ENCODE data around the gene NUP50.

NUP50 gene

DNA sequence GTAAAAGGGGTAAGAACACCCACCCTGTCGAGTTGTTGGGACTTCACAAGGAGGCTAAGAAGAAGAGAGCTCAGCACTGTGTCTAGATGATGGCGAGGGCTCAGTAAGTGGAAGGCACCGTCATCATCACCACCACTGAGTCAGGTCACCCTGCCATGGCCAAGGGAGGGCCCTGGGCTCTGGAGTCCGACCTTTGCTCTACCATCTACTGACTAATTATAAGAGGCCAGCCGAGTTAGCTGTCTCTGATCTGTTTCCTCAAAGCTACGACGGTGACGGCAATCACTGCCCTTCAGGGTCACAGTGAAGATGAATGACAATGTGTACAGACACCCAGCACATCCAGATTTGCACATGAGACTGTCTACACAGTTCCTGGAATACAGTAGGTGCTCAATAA is 47.7 kb downstream of the NUP50 start:
- DNase-seq = no peak

DNA sequence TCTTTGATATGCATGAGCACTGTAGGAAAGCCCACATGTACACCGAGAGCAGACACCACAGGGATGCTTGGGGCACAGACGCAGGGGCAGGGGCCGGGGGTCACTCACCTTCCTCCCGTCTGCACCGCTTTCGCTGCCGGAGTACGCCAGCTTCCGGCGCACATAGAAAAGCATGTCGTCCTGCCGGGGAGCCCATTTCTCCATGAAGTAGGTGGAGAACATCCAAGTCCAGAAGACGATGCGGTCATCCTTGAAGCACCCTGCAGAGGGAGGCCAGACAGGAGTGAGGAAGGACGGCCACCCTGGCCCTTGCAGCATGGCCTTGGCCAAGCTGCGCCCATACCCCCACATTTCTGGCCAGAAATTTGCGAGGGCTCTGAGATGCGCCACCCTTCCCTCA is 48.1 kb downstream of the NUP50 start:
- DNase-seq = no peak

DNA sequence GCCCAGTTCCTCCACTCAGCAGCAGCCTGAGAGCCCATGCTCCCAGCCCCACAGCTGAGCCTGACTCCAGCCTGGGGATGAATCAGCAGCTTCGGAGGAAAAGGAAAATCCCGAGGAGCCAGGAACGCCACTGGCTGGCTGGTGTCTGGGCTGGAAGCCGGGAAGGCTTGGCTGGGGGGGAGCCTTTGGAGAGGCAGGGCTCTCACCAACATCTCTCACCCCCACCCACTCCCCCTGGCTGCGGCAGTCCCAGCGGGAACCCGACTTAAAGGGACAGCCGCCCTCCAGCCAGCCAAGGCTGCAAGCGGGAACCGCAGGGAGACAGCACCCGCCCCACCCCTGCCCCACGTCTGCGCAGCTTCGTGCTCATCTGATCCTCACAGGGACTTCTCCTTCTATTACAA is 48.6 kb downstream of the NUP50 start:
- DNase-seq = no peak

DNA sequence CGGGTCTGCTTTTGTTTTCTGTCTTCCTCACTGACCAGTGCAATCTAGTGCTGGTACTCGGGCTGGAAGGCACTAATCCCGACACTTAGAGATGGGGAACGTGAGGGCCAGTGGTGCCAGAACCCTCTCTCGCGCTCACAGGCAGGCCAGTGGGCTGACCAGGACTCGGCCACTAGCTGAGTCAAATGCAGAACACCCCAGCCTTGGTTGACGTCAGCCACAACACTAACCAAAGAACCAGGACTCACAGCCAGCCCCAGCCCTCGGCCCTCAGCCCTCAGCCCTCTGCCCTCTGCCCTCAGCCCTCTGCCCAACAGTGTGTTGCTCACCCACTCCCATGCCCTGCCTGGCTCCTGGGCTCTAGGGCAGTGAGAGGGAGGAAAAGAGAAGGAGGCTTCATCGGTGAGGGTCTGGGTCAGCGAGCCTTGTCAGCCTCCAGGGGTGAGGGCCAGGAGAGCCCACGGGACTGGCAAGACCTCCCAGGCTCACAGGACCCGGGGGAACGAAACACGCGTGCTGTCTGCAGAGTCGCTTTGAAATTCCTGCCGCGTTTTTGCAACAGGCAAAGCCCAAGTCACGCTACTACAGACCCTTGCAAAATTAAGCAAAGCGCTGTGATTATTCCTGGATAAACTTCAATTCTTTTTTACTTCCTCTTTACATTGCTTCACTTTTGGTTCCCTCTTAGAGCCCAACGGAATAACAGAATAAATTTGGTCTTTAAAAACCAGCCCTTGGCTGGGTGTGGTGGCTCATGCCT is 49.4 kb downstream of the NUP50 start:
- no peak for DNase-seq

DNA sequence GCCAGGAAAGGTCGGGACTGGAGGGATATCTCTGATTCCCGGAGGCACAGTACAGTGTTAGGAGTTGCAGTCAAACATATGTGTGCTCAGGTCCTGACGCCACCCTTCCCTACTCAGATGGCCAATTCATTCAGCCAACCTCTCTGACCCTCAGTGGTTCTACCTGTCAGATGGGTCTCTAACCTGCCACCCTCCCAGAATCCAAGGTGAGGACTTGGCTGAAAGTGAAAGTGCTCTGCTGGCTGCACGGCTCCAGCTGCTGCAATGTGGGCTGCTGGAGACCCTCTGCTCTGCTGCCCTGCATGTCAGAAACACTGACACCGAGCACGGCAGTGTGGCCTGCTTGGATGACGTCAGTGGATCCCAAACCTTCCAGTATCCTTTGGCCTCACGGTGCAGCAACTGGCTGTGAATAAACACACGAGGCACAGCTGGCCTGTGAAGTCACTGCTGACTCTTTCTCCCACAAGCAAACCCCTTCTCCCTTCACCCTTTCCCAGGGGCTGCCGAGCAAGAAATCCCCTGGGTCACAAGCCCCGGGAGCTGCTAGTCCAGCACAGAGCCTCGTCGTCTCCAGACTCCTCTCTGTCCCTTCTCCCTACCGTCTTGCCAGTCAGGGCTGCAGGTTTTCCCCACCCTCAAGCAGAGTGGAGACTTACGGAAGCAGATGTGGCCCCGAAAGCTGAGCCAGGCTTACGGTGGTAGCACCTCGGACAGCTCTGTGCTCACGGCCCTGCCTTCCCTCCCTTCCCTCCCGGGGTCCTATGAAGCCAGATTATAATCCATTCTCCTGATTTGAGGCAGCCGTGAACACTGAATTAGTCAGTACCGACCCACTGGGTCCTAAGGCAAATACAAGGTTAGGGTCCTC is 52.6 kb downstream of the NUP50 start:
- no peak for DNase-seq

DNA sequence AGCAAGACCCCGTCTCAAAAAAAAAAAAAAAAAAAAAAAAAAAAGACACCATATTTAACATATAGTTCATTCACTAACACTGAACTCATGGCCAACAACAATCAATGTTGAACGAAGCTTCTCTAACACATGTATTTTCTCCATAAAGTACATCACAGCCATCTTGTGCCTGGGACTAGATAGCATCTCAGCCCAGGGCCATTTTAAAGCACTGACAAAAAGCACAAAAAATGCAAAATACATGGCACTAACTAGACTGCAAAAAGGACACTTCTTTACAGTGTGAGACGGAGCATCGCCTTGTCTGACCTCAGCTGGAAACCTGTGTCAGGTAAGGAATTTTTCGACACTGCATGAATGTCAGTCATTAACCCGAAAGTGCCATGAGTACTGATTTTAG is 53.6 kb downstream of the NUP50 start:
- no peak for DNase-seq

DNA sequence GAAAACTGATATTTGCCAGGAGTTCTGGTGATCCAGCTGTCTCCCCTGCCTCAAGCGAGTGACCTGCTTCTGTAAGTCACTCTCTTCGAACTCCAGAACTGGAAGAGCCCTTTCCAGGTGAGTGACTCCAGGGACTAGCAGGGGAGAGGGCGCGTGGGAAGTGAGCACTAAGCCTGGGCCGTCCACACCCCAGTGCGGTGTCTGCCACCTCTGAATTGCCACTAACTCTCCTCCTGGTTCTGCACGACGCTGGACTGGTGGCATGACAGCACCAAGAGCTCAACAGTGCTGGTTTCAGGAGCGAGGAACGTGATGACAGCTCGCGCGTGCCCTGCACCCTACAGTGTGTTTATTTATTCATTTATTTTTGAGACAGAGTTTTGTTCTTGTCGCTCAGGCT is 54.1 kb downstream of the NUP50 start:
- no peak for DNase-seq

DNA sequence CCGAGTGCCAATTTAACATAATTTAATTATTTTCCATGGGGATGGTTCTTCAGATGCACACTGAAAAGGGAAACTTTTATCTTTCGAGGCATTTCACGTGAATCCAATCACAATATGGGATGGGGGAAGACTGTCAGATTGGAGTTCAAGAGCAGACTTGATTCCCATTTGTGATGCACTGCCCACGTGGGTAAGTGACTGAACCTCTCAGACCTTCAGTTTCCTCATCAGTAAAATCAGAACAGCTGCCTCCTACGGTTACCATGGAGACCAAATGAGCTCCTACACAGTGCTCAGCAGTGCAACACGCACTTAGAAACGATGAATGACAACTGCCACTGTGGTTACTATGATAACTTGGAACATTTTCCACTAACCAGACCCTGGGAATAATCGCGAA is 55.3 kb downstream of the NUP50 start:
- peak; percentile 61 for DNase-seq

DNA sequence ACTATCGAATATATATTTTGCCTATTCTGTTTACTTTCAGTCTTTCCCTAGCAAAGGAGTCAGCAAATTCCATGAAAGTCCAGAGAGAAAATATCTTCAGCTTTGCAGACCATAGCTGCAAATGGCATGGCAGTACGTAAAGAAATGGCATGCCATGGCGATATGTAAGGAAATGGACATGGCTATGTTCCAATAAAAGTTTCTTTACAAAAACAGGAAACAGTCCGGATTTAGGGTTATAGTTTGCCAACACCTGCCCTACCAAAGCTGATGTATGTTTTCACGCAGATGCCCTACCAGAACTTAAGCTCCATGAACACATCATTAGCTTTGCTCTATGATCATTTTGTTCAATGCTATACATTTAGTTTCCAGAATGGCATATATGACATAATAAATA is 57.5 kb downstream of the NUP50 start:
- DNase-seq = no peak

DNA sequence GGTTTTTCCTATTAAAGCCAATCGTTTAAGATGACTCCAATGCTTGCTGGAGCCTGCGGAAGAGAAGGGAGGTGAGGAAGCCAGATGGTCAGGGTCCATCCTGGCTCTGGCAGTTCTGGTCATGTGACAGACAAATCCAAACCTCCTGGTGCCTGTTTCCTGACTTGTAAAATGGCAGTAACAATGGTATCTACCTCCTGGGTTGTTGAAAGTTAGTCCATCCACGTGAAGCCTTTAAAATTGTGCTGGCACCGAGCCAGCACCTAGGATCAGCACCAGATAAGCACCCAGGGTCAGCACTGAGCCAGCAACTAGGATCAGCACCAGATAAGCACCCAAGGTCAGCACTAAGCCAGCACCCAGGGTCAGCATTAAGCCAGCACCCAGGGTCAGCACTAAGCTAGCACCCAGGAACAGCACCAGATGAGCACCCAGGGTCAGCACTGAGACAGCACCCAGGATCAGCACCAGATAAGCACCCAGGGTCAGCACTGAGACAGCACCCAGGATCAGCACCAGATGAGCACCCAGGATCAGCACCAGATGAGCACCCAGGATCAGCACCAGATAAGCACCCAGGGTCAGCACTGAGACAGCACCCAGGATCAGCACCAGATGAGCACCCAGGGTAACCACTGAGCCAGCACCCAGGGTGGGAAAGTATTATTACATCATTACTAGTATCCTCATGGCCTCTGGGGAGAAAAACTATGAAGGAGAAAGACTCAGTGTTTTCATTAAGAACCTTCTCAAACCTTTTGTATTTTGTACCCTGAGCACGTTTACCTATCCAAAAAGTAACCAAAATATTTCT is 59.8 kb downstream of the NUP50 start:
- DNase-seq = no peak

DNA sequence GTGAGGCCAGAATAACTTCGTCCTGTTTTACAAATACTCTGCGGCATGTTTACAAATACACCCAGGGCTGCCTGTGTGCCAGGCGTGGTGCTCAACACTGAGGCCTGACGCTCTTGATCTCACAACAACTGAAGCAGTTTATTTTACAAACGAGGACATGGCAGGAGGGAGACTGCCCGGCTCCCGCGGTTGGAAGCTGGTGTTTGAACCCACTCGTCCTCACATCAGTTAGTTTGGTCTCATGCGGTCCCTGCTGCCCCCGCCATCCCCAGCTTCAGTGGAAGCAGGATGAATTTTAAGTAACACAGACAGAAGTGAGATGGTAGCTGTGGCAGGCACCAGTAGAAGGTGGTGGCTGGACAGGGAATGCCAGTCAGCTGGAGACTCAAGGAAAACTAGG is 60.6 kb downstream of the NUP50 start:
- DNase-seq = no peak

DNA sequence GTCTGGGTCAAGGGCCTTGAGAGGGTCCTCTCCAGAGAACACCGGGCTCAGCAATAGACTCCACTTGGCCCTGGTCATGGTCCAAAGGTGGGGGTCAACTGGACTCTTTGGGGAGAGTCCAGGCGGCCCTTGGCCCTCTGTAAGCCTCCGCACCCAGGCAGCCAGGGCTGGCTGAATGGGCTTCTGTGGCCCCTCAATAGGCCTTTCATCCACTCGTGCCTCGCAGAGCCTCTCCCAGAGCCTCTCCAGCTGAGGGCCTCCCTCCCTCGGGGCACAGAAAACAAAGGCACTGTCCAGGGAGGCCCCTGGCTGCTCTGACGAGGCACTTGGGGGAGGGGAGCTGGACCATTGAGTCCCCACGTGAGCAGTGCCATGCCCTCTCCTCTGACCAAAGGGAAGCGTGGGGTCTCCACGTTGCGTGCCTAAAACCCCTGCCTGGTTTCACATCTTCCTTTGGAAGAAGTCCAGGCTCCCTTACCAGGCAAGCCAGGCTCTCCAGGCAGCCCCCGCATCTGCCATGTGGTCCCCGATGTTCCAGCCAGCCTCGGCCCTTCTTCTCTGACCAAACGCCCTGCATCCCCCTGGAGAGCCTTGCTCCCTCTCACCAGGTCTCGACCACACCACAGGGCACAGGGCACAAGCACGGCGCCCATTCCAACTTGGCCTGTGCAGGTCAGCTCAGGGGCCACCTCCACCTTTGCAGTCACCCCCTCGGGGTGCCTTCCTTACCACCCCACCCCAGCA is 61.4 kb downstream of the NUP50 start:
- no peak for DNase-seq

DNA sequence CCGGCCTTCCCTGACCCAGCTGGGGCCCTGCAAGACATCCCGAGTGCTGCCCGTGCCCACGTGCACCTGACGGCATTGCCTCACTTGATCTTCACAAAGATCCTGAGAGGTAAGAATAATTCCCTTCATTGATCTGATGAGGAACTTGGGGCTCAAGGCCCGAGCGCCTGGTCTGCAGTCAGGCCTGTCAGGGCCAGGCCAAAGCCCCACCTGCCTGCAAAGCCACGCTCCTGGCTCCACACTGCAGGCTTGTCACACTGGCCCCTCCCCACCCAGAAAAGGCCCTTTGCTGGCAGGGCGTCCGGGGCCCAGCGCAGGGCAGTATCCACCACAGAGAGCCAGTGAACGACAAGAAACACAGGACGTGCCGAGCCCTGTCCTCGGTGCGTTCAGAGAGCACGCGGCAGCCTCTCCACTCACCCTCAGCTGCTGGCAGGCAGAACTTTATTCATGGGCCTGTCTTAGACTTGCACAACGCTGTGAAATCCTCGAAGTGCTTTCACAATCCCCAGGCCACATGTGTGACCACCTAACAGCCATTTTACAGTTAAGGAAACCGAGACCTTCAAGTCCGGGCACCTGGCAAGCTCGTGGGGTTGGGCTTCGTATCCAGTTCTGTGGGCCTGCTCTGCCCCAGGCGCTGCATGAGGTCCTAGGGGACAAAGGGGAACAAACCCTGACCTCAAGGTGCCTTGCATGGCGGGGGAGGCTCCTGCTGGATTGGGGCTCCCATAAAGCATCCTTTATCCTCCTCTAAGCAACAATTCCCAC is 62.2 kb downstream of the NUP50 start:
- no peak for DNase-seq

DNA sequence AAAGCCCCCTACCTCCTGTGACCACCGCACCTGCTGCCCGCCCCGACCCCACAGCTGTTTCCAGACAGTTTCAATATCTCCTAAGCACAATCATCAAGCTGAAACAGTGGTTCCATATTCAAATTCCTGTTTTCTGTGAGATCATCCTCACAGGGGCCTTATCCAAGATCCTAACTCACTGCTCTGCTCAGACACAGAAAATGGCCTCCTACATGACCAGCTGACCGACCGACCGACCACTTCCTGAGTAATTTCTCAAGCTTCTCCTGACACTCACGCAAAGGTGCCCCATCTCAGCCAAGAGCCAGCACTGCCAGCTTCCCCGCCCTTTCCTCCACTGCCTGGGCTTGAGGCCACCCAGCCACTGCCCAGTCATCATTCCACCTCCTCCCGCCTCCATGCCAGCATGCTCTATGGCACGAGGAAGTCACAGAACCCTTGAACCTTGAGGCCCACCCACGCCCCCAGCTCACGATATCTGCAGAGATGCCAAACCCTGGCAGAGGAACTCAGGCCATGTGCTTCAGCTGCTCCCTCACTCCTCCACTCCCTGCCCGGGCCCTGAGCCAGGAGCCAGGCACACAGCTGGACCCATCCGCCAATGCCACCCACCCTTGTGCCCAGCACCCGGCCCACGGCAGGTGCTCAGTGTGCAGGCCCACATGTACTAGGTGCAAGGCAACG is 62.9 kb downstream of the NUP50 start:
- no peak for DNase-seq

DNA sequence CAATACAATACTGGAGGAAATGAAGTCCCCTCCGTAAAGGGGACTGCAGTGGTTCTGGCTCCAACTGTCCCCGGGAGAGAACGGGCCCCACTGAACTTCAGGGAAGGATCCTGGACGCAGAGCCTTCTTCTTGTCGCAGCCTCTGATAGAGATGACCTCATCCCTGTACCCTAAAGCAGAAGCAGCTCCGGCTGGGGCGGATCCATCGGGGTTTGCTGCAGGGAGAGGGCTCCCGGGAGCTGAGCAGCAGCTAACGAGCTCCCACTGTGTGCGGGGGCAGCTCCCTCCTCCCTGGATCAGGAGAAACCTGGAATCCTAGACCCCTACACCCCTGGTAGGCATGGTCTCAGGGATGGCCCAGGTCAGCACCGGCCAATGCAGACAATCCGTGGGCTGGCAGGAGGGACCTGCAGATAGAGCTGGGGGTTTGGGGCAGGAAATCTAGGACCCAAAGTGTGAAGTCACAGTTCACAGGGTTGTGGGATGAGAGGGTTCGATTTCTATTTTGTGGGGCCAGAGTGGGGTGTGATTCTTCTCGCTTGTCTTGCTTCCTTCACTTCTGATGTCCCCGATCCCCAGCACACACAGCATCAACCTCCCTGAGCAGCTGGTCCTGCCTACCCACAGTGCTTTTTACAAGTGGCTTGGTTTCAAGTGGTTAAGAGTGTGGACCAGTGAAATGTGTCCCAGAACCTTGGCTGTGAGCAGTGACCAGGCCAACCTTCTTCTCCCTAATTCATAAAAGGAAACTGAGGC is 64.1 kb downstream of the NUP50 start:
- no peak for DNase-seq

DNA sequence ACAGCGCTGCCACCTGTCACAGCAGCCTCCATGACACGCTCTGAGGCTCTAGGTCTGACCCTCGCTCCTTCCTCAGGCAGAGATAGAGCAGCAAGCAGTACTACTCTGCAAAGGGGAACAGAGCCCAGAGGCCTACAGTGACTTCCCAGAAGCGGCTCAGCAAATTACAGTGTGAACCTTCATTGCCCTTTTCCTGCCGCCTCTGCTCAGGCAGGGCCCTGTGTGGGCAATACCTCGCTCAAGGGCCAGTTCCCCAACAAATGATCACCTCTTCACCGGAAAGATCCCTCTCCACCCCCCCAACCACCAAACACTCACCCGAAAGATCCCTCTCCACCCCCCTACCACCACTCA is 64.7 kb downstream of the NUP50 start:
- DNase-seq = no peak

DNA sequence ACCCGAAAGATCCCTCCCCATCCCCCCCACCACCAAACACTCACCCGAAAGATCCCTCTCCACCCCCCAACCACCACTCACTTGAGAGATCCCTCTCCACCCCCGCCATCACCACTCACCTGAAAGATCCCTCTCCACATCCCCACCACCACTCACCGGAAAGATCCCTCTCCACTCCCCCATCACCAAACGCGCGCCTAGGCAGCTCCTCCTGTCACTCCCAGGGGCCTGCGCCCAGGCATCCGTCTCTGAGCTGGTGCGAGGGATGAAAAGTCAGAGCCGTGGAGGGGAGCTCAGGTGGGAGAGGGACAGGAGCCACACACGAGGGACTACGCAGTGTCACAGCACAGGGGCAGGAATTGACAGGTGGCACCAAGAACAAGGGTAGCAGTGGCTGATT is 65.5 kb downstream of the NUP50 start:
- no peak for DNase-seq

DNA sequence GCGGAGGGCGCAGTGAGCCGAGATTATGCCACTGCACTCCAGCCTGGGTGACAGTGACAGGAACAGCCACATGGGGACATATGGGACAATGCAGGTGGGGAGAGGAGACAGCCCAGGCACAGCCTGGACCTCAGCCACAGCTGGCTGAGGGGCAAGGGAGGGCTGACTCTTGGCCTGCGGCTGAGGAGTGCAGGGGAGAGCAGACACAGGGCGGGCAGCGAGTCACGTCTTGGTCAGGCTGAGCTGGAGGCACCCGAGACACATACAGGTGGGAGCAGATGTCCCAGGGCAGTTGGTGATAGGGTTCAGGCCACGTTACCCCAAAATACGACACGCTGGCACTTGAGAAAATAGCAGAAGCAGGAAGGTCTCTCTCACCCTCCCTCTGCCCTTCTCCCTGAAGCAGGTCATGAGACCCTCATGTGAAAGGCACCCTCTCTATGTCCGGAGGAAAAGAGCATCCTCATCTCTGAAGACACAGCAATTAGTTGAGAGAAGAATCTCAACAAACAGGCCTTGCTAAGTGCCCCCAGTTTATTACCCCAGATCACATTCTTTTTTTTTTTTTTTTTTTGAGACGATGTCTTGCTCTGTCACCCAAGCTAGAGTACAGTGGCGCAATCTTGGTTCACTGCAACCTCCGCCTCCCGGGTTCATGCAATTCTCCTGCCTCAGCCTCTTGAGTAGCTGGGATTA is 66.4 kb downstream of the NUP50 start:
- no peak for DNase-seq

DNA sequence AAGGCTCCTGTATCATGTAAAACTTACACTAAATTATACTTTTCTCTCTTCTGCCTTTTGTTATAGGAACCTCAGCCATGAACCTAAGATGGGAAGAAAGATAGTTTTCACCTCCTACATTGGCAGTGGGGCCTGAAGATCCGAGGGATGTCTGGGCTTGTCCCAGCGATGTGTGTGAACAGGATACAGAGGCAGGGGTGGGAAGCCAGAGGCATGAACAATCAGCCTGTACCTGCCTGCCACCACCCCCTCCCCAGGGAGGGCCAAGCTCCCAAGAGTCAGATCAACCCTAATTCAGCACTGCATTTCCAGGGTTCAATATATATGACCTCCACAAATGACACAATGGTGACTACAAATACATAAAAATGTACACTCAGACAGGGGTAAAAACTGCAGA is 67.6 kb downstream of the NUP50 start:
- no peak for DNase-seq

DNA sequence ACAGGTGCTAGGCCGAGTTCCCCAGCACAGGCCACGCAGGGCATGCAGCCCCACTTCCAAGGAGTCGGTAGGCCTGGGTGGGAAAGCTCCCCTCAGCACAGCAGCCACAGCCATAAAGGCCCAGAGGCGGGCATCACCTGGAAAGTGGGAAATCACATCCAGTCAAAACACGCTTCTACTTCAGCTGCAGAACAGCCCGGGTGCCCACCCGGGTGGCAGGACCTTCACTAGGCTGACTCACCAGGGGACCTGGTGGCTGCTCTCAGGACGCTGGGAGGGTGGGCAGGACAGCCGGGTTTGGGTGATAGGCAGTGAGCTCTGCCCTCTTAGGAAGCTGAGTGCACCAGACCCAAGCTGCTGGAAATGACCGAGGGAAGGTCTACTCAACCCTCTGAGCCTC is 69.7 kb downstream of the NUP50 start:
- DNase-seq = no peak
